Measurements from ENCODE around the gene BABAM2.

BABAM2 gene

DNA sequence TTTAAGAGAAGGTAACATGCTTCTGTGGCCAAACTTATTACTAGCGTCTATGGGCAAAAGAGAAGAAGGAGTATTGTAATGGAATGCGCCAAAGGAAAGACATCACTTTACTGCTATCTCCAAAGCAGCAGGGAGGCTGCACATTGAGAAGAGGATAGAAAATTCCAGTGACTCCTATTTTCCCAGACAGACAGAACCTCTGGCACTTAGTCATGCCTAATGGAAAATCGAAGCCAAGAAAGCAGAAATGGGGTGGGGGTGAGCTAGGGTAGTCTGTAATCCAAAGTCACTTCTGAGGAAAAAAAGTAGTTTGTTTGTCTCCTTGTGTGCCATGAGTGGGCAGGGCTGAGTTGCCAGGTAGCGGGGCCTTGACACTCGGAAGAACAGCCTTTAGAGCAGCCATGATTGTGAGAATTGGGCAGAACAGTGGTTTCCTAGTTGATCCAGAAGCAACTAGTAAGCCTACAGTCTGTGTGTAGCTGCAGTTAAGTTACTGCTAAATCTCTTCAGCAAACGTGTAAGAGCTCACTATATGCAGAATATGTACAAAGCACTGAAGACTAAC lies 422.8 kb downstream of the BABAM2 start:
- Histone ChIP-seq H3K4me3 (ENCODE audit: low read depth, low read length) (no peak overlapping the region), H3K36me3 (no peaks in the 10 kb centered on the region), H3K27me3 (ENCODE audit: insufficient read depth, low read depth, severe bottlenecking) (no peaks in the 10 kb centered on the region), H3K9me3 (ENCODE audit: severe bottlenecking) (no peaks in the 10 kb centered on the region), H3K27ac (no peak overlapping the region)
- TF ChIP-seq, protein P1, sequence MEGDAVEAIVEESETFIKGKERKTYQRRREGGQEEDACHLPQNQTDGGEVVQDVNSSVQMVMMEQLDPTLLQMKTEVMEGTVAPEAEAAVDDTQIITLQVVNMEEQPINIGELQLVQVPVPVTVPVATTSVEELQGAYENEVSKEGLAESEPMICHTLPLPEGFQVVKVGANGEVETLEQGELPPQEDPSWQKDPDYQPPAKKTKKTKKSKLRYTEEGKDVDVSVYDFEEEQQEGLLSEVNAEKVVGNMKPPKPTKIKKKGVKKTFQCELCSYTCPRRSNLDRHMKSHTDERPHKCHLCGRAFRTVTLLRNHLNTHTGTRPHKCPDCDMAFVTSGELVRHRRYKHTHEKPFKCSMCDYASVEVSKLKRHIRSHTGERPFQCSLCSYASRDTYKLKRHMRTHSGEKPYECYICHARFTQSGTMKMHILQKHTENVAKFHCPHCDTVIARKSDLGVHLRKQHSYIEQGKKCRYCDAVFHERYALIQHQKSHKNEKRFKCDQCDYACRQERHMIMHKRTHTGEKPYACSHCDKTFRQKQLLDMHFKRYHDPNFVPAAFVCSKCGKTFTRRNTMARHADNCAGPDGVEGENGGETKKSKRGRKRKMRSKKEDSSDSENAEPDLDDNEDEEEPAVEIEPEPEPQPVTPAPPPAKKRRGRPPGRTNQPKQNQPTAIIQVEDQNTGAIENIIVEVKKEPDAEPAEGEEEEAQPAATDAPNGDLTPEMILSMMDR (IDR thresholded peaks at IDR 0.05; ENCODE audit: low read depth, low read length) = no peak
- DNase-seq = no peak

- H3K36me3 ChIP-seq = no peaks in the 10 kb centered on the region
- no peaks in the 10 kb centered on the region for H3K9me3 ChIP-seq (ENCODE audit: severe bottlenecking)
- DNase-seq = no peak
- H3K27me3 ChIP-seq (ENCODE audit: insufficient read depth, low read depth, severe bottlenecking) = no peaks in the 10 kb centered on the region
- TF ChIP-seq, protein P1 (IDR thresholded peaks at IDR 0.05; ENCODE audit: low read depth, low read length) = no peak
- no peak overlapping the region for H3K4me3 ChIP-seq (ENCODE audit: low read depth, low read length)
- no peak overlapping the region for H3K27ac ChIP-seq
These were observed 424.4 kb downstream of the BABAM2 start for GRCh38 chr2:28314968-28315367.

- no peak overlapping the region for H3K27ac ChIP-seq
- TF ChIP-seq, protein P1 (IDR thresholded peaks at IDR 0.05; ENCODE audit: low read depth, low read length) = no peak
These were observed 426.2 kb downstream of the BABAM2 start for GRCh38 chr2:28316546-28317335.

DNA sequence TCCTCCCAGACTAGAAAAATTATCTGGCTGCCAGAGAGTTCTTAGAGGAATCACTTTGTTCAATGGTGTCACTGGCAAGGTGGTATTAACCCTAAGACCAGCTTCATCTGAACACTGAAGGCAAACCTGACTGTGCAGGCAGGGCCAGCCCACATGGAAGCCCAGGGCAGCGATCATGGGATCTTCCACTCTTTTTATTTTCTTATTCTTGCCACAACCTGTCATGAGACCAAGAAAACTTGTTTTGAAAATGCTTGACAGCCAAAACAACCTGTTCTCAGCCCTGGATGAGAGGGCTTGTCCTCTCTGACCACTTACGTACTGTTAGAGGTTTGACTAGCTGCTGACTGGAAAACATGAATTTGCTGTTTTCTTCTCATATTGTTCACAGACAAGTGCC lies 426.9 kb downstream of the BABAM2 start:
- no peak for DNase-seq
- no peaks in the 10 kb centered on the region for H3K36me3 ChIP-seq
- H3K27ac ChIP-seq = no peak overlapping the region
- H3K9me3 ChIP-seq (ENCODE audit: severe bottlenecking) = no peaks in the 10 kb centered on the region
- no peak overlapping the region for H3K4me3 ChIP-seq (ENCODE audit: low read depth, low read length)
- H3K27me3 ChIP-seq (ENCODE audit: insufficient read depth, low read depth, severe bottlenecking) = no peaks in the 10 kb centered on the region
- TF ChIP-seq, protein P1 (IDR thresholded peaks at IDR 0.05; ENCODE audit: low read depth, low read length) = no peak

More at GRCh38 chr2:28316546-28317335, 426.2 kb downstream of the BABAM2 start:
- Histone ChIP-seq H3K36me3 (no peaks in the 10 kb centered on the region), H3K9me3 (ENCODE audit: severe bottlenecking) (no peaks in the 10 kb centered on the region), H3K27me3 (ENCODE audit: insufficient read depth, low read depth, severe bottlenecking) (no peaks in the 10 kb centered on the region), H3K4me3 (ENCODE audit: low read depth, low read length) (no peak overlapping the region)
- DNase-seq = no peak

DNA sequence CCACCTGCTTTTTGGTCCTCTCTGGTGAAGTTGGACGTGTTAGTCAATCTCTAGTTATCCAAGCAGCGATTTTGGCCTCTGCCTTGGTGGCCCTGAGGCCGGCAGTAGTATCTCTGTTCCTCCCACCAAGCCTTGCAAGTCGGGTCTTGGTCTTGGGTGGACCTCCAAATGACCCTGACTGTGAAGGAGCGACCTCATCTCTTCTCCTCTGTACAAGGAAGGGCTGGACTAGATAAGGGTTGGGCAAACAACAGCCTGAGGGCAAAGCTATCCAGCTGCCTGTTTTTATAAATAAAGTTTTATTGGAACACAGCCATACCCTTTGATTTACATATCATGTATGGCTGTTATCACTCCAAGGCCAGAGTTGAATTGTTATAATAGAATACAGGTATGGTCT lies 427.5 kb downstream of the BABAM2 start:
- H3K4me3 ChIP-seq (ENCODE audit: low read depth, low read length) = no peak overlapping the region
- TF ChIP-seq, protein P1 (IDR thresholded peaks at IDR 0.05; ENCODE audit: low read depth, low read length) = no peak
- no peaks in the 10 kb centered on the region for H3K27me3 ChIP-seq (ENCODE audit: insufficient read depth, low read depth, severe bottlenecking)
- H3K27ac ChIP-seq = no peak overlapping the region
- DNase-seq = no peak
- no peaks in the 10 kb centered on the region for H3K36me3 ChIP-seq
- no peaks in the 10 kb centered on the region for H3K9me3 ChIP-seq (ENCODE audit: severe bottlenecking)

Data from WERI-Rb-1 (cell line).